Measurements from ENCODE around the gene TAMM41.

- TF ChIP-seq EZH2 (IDR thresholded peaks at IDR 0.05; ENCODE audit: borderline replicate concordance, low read length) (no peak), CTCF (IDR thresholded peaks at IDR 0.05; ENCODE audit: low read length) (no peak)
Observed at GRCh38 chr3:11845651-11846050, 1.0 kb downstream of the TAMM41 start.

Data from OCI-LY1 (cell line).